Right cardiac atrium (tissue), 5 donors: ENCODE results near the gene SPAAR. TPM values are rescaled to one million over a fixed set of nuclear protein-coding genes. Genes with fewer than 3 reads are reported as not detected.

Experiments used
- ATAC-seq, 2 donors: fragments of 200-7000 bp; cut with Tn5 transposase; one replicate each; pipeline versions ENCODE4 v1.8.0 to v1.9.1; 2020; ENCODE audit warnings: moderate library complexity in 2 of 2, mild to moderate bottlenecking in 1 of 2
- DNase-seq, 3 donors: peaks; one replicate each; pipeline ENCODE4 v3.0.0-alpha.2; 2020
- H3K27ac ChIP-seq: one replicate; pipeline ENCODE4 v1.5.1; 2013; ENCODE audit warnings: mild to moderate bottlenecking, low read length, control low read depth, moderate library complexity
- H3K27me3 ChIP-seq: one replicate; pipeline ENCODE4 v1.6.1; 2013; ENCODE audit not compliant: control insufficient read depth, insufficient read depth
- H3K4me1 ChIP-seq: one replicate; pipeline ENCODE4 v1.6.1; 2013; ENCODE audit warnings: low read length; ENCODE audit not compliant: control insufficient read depth, insufficient read depth
- H3K4me3 ChIP-seq: one replicate; pipeline ENCODE4 v1.5.1; 2013; ENCODE audit warnings: low read length, control low read depth
- H3K9me3 ChIP-seq: one replicate; pipeline ENCODE4 v1.6.1; 2013; ENCODE audit warnings: low read length; ENCODE audit not compliant: control insufficient read depth
- WGBS: extraction: QIAGEN DNeasy Blood & Tissue Kit; methylation state at CpG from one replicate; pipeline ENCODE4 v1.1.7; 2013; 5-methylcytosine and 5-hydroxymethylcytosine counted together
- intact Hi-C, 4 donors: fragments of 100-400 bp; cut with DNase I; formaldehyde crosslinking; loops; one replicate each; pipeline versions ENCODE4 v1.11.0 to v1.14.0; 2022 to 2023
- polyA plus RNA-seq: library from polyadenylated mRNA; stranded (reverse); fragments of 200-250 nt; gene quantifications from one replicate; pipeline ENCODE4 v1.2.3, GENCODE V29; 2013
- total RNA-seq, 4 donors: library from RNA; stranded (reverse); fragmentation: NEBNext Ultra II Directional; extraction: Animal tissue kit (Norgen Biotek cat#: 25700); gene quantifications; one replicate each; pipeline ENCODE4 v1.2.1, GENCODE V29; 2021
- donor health status: healthy with polysubstance abuse.
- donor health status: DM: no; HTN: yes; CAD: no.
- donor health status: DM: no; HTN: no; CAD: no.
- donor health status: DM: no; HTN: yes; CAD: no; lungs with severe emphysema.
- donor health status: DM: yes; HTN: yes; CAD: no.

SPAAR gene
- total and polyA plus RNA-seq, 5 donors: 3.7 to 8.7 (median 6.0) TPM

DNA sequence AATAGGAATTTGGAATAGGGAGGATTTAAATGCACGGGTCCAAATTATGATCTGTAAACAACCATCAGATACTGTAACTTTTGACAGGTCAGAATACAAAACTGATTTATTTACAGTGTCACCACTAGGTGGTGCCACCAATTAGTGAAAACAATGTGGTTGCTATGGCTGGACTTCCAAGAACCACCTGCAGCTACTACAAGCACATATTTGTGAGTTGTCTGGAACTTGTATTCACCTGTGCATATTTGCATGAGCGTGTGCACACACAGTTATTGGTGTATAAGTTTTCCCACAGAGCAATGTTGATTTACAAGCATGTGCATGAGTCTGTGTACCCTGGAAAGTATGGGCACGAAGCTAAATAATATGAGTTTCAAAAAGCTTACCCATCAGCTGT, 6.2 kb upstream of the SPAAR start:
- no peaks in the 10 kb centered on the region for H3K9me3 ChIP-seq
- no peak for DNase-seq
- H3K4me3 ChIP-seq: no peak overlapping the region
- intact Hi-C loops: loop anchor here in 3 of 4 donors (2.0 to 10.0 kb wide), 3 partner anchors 39 to 122 kb away; no protein-coding TSS in a partner anchor
- no peak for ATAC-seq
- peaks cover 23% of the 10 kb centered on the region for H3K4me1 ChIP-seq
- no peak overlapping the region for H3K27ac ChIP-seq
- 34% methylated on average over 3 of the region's 3 CpGs for WGBS
- no peaks in the 10 kb centered on the region for H3K27me3 ChIP-seq

DNA sequence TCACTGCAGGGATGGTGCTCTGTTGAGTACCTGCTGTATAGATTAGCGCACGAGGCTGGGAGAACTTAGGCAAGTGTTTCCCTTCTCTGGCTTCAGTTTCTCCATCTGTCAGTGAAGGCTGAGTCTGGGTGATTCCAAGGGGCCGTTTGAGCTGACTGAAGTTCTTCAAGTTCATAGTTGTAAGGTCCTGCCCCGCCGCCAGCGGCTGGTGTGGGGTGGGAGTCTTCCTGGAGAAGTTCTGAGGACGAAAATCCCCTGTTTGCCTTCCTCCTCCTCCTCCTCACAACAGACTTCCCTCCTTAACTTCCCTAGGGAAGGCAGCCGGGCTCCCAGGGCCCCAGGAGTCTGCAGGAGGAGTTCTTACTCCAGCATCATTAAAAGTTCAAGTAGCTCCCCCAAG, 5.0 kb upstream of the SPAAR start:
- Histone ChIP-seq H3K9me3 (no peaks in the 10 kb centered on the region), H3K4me1 (peaks cover 34% of the 10 kb centered on the region), H3K27ac (peak overlapping the region; percentile 0), H3K27me3 (no peaks in the 10 kb centered on the region), H3K4me3 (no peak overlapping the region)
- 59% methylated on average over 8 of the region's 8 CpGs for WGBS
- peak in 1 of 3 donors; percentile 51 for DNase-seq
- ATAC-seq: no peak
- intact Hi-C loops: loop anchor here in 2 of 4 donors (5.0 to 10.0 kb wide), 2 partner anchors 38 to 120 kb away; no protein-coding TSS in a partner anchor

- Histone ChIP-seq H3K4me1 (peaks cover 34% of the 10 kb centered on the region), H3K27me3 (no peaks in the 10 kb centered on the region), H3K4me3 (no peak overlapping the region), H3K9me3 (no peaks in the 10 kb centered on the region), H3K27ac (peak overlapping the region; percentile 95)
- intact Hi-C loops: loop anchor here in 2 of 4 donors (5.0 to 10.0 kb wide), 2 partner anchors 42 to 120 kb away; no protein-coding TSS in a partner anchor
- ATAC-seq (no peak), DNase-seq (peak in 1 of 3 donors; percentile 31)
- 69% methylated on average over 8 of the region's 8 CpGs for WGBS
Measured at GRCh38 chr9:35905051-35905781, 4.1 kb upstream of the SPAAR start.

DNA sequence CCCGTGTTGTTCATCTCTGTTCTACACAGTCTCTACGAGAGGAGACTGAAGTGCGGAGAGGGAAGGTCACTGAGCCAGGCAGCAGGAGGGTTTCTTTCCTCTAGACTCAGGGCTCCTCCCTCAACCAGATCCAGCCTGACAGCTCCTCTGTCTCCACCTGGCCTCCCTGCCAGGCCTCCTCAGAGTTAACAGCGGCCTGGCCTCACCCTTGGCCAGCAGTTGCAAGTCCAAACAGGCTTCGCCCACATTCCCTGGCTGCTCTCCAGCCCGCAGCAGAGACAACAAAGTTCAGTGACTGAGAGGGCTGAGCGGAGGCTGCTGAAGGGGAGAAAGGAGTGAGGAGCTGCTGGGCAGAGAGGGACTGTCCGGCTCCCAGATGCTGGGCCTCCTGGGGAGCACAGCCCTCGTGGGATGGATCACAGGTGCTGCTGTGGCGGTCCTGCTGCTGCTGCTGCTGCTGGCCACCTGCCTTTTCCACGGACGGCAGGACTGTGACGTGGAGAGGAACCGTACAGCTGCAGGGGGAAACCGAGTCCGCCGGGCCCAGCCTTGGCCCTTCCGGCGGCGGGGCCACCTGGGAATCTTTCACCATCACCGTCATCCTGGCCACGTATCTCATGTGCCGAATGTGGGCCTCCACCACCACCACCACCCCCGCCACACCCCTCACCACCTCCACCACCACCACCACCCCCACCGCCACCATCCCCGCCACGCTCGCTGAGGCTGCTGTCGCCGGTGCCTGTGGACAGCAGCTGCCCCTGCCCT, 3.2 kb upstream of the SPAAR start, which contains the start of gene HRCT1:
Gene HRCT1, plus strand, starts transcription at position 291 of the 768 bp plus-strand sequence. Its CDS starts 86 bp downstream, at position 377.
- Histone ChIP-seq H3K27me3 (no peaks in the 10 kb centered on the region), H3K27ac (peak within 1 kb of the TSS; percentile 97), H3K9me3 (no peaks in the 10 kb centered on the region), H3K4me1 (peaks cover 34% of the 10 kb centered on the region), H3K4me3 (peak within 1 kb of the TSS; percentile 2)
- WGBS: 40% methylated on average over 29 of the region's 30 CpGs
- ATAC-seq: peak; percentile 61 to 76
- peak; percentile 96 to 97 (median 96) for DNase-seq
- intact Hi-C loops: loop anchor here in 2 of 4 donors (5.0 to 10.0 kb wide), 2 partner anchors 41 to 119 kb away; no protein-coding TSS in a partner anchor

DNA sequence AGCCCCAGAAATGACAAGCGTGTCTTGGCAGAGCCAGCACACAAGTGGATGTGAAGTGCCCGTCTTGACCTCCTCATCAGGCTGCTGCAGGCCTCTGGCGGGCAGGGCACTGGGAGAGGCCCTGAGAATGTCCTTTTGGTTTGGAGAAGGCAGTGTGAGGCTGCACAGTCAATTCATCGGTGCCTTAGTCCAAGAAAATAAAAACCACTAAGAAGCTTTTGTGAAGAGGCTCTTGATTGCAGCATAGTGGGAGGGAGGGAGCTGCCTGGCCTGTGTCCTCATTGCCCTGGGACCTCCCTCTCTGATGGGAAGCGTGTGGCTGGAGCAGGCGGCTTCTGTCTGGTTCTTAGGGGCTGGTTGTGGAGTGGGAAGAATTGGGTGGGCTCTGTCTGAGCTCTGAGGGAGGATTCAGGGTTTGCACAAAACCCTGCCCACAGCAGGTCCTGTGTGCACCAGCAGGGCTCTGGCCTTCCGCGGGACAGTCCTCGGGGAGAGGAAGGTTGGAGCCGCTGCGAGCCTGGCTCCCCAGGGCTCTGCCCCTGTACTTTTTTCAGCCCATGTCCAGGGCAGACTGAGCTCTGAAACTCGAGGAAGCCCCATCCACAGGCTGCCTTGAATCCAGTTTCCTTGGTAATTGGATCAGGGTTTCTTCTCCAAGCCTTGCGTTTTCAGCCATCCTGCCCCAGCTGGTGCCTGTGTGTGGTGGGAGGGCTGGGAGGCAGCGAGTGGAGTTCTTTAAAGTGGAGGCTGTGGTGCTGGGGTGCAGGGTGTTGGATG, 2.2 kb upstream of the SPAAR start:
- peaks cover 34% of the 10 kb centered on the region for H3K4me1 ChIP-seq
- H3K27me3 ChIP-seq: no peaks in the 10 kb centered on the region
- ATAC-seq: peak; percentile 61 to 74
- 25% methylated on average over 14 of the region's 14 CpGs for WGBS
- DNase-seq: peak; percentile 82 to 90 (median 88)
- intact Hi-C loops: loop anchor here in 2 of 4 donors (5.0 to 10.0 kb wide), 2 partner anchors 40 to 118 kb away; no protein-coding TSS in a partner anchor
- H3K4me3 ChIP-seq: no peak overlapping the region
- H3K27ac ChIP-seq: peak overlapping the region; percentile 97
- H3K9me3 ChIP-seq: no peaks in the 10 kb centered on the region

DNA sequence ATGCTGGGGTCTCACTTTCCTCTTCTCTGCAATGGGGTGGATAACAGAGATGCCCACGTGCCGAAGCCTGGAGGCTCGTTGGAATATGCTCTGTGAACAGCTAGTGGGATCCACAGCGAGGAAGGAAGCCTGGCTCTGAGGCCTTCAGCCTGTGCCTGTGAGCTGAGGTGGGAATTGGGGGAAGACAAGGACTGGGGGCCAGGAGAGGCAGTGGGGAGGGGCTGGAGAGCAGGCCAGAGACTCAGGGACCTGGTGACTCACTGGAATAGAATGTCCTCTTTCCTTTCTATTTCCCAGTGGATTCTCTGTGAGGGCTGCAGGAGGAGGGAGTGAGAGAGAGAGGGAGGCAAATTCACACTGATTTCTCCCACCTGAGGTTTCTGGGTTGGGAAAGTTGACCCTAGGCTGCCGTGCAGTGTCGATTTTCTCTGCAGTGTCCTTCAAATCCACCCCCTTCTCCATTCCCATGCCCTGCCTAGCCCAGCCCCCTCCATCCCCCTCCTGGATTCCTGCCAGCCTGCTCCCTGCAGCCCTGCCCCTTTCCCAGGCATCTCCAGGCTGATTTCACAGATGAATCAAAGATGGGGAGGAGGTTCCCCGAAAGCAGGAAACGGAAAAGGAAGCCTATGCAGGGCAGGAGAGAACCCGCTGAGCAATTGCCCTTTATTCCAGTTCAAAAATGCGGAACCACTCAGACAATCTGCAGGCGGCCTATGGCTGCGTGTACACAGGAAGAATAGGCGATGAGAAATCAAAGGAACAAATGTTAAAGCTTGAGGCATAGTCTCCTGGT, 1.4 kb upstream of the SPAAR start:
- Histone ChIP-seq H3K27me3 (no peaks in the 10 kb centered on the region), H3K4me3 (no peak overlapping the region), H3K27ac (peak overlapping the region; percentile 97), H3K9me3 (no peaks in the 10 kb centered on the region), H3K4me1 (peaks cover 34% of the 10 kb centered on the region)
- 30% methylated on average over 13 of the region's 13 CpGs for WGBS
- intact Hi-C loops: loop anchor here in 2 of 4 donors (5.0 to 10.0 kb wide), 2 partner anchors 39 to 117 kb away; no protein-coding TSS in a partner anchor
- peak; percentile 82 to 91 (median 91) for DNase-seq
- ATAC-seq: peak; percentile 62 to 67

DNA sequence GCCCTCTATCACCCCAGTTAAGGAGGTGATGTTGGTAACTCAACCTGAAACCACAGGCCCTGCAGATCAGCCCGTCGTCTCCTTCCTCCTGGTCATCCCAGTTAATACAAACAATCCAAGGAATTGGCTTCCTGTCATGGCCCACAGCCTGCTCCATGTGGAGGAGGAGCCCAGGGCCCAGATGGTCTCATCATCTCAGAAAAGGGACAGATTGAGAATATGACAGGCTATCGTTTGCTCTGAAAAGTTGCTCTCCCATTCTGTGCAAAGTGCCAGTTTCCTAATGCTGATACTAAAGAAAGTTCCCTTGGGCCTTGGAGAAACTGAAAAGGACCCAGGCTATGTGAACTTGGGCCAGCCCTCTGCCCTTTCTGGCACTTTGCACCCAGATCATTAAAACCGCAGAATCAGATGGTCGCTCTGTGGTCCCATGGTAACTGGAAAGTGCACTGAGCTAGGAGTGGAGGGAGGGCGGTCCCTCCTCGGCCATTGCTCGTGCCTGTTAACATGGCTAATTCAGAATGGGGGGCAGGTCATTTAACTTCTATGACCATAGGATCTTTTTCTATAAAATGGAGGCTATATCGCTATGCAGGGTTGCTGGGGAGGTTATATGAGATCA, 675 bp upstream of the SPAAR start:
- ATAC-seq (peak in 1 of 2 donors; percentile 2), DNase-seq (peak; percentile 57 to 79 (median 76))
- H3K4me1 ChIP-seq: peaks cover 34% of the 10 kb centered on the region
- no peak overlapping the region for H3K4me3 ChIP-seq
- intact Hi-C loops: loop anchor here in 2 of 4 donors (5.0 to 10.0 kb wide), 2 partner anchors 39 to 116 kb away; no protein-coding TSS in a partner anchor
- 44% methylated on average over 9 of the region's 9 CpGs for WGBS
- H3K27me3 ChIP-seq: no peaks in the 10 kb centered on the region
- no peaks in the 10 kb centered on the region for H3K9me3 ChIP-seq
- H3K27ac ChIP-seq: peak overlapping the region; percentile 97

DNA sequence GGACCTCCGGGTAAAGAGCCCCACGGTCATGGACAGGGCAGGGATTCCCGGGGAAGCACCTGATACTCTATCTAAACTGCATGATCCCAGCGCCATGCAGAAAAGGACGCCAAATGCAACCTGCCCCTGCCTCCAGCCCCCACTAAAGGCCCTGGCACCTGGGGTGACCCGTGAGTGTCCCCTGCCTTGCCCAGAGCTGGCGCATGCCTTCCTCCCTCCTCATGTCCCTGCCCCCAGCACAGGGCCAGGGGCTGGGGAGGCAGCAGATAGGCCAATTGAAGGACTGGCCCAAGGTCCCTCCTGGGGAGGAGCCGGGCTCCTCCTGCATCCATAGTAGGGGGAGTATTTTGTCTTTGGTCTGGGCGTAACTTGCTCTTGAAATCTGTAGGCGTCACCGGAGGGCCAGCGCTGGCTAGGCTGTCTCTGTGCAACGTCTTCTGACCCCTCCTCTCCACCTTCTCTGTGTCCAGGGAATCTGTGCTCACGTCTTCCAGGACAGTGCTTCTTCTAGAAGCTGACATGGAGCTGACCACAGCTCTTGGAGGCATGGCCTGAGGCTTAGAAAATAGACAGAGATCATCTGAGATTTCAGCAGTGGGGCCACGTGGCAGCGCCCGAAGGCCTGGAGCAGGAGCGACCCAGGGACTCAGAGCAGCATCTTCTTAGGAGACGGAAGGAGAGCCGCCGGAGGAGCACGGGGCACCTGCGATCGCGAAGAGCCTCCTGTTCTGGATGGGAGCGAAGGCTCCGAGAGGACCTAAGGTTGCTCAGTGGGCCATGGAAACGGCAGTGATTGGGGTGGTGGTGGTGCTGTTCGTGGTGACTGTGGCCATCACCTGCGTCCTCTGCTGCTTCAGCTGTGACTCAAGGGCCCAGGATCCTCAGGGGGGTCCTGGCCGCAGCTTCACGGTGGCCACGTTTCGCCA, 660 bp downstream of the SPAAR start:
- intact Hi-C loops: loop anchor here in 2 of 4 donors (5.0 to 10.0 kb wide), 2 partner anchors 37 to 115 kb away; no protein-coding TSS in a partner anchor
- DNase-seq (peak; percentile 63 to 81 (median 80)), ATAC-seq (peak in 1 of 2 donors; percentile 11)
- H3K4me1 ChIP-seq: peaks cover 31% of the 10 kb centered on the region
- H3K4me3 ChIP-seq: peak overlapping the region; percentile 36
- no peaks in the 10 kb centered on the region for H3K27me3 ChIP-seq
- WGBS: 67% methylated on average over 34 of the region's 34 CpGs
- H3K27ac ChIP-seq: peak overlapping the region; percentile 97
- H3K9me3 ChIP-seq: no peaks in the 10 kb centered on the region
